ENCODE data around the gene VTA1. TPM values are rescaled to one million over a fixed set of nuclear protein-coding genes. Genes with fewer than 3 reads are reported as not detected.

VTA1 gene
- total and polyA plus RNA-seq, 2 of the 8 experiments (the other 6 are each of a cell fraction or from before 2014, with no cell fraction given) = 63.6 to 67.0 TPM

DNA sequence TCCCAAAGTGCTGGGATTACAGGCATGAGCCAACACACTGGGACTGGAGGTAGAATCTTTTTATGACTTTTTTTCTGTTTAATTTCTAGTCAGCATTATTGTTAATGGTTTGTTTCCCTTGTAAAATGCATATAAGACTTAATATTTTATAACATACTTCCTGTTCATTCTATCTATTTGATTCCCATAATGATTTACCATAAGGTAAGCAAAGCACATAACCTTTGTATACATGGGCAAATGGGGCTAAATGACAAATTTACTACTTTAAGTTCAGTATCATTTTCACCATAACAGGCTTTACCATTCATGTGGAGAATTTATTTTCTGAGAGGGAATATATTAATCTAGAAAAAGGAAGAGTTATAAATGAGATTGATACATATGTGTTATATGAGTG lies 24.3 kb downstream of the VTA1 start (continued):
- TF ChIP-seq, protein P1, sequence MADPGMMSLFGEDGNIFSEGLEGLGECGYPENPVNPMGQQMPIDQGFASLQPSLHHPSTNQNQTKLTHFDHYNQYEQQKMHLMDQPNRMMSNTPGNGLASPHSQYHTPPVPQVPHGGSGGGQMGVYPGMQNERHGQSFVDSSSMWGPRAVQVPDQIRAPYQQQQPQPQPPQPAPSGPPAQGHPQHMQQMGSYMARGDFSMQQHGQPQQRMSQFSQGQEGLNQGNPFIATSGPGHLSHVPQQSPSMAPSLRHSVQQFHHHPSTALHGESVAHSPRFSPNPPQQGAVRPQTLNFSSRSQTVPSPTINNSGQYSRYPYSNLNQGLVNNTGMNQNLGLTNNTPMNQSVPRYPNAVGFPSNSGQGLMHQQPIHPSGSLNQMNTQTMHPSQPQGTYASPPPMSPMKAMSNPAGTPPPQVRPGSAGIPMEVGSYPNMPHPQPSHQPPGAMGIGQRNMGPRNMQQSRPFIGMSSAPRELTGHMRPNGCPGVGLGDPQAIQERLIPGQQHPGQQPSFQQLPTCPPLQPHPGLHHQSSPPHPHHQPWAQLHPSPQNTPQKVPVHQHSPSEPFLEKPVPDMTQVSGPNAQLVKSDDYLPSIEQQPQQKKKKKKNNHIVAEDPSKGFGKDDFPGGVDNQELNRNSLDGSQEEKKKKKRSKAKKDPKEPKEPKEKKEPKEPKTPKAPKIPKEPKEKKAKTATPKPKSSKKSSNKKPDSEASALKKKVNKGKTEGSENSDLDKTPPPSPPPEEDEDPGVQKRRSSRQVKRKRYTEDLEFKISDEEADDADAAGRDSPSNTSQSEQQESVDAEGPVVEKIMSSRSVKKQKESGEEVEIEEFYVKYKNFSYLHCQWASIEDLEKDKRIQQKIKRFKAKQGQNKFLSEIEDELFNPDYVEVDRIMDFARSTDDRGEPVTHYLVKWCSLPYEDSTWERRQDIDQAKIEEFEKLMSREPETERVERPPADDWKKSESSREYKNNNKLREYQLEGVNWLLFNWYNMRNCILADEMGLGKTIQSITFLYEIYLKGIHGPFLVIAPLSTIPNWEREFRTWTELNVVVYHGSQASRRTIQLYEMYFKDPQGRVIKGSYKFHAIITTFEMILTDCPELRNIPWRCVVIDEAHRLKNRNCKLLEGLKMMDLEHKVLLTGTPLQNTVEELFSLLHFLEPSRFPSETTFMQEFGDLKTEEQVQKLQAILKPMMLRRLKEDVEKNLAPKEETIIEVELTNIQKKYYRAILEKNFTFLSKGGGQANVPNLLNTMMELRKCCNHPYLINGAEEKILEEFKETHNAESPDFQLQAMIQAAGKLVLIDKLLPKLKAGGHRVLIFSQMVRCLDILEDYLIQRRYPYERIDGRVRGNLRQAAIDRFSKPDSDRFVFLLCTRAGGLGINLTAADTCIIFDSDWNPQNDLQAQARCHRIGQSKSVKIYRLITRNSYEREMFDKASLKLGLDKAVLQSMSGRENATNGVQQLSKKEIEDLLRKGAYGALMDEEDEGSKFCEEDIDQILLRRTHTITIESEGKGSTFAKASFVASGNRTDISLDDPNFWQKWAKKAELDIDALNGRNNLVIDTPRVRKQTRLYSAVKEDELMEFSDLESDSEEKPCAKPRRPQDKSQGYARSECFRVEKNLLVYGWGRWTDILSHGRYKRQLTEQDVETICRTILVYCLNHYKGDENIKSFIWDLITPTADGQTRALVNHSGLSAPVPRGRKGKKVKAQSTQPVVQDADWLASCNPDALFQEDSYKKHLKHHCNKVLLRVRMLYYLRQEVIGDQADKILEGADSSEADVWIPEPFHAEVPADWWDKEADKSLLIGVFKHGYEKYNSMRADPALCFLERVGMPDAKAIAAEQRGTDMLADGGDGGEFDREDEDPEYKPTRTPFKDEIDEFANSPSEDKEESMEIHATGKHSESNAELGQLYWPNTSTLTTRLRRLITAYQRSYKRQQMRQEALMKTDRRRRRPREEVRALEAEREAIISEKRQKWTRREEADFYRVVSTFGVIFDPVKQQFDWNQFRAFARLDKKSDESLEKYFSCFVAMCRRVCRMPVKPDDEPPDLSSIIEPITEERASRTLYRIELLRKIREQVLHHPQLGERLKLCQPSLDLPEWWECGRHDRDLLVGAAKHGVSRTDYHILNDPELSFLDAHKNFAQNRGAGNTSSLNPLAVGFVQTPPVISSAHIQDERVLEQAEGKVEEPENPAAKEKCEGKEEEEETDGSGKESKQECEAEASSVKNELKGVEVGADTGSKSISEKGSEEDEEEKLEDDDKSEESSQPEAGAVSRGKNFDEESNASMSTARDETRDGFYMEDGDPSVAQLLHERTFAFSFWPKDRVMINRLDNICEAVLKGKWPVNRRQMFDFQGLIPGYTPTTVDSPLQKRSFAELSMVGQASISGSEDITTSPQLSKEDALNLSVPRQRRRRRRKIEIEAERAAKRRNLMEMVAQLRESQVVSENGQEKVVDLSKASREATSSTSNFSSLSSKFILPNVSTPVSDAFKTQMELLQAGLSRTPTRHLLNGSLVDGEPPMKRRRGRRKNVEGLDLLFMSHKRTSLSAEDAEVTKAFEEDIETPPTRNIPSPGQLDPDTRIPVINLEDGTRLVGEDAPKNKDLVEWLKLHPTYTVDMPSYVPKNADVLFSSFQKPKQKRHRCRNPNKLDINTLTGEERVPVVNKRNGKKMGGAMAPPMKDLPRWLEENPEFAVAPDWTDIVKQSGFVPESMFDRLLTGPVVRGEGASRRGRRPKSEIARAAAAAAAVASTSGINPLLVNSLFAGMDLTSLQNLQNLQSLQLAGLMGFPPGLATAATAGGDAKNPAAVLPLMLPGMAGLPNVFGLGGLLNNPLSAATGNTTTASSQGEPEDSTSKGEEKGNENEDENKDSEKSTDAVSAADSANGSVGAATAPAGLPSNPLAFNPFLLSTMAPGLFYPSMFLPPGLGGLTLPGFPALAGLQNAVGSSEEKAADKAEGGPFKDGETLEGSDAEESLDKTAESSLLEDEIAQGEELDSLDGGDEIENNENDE (IDR thresholded peaks at IDR 0.05; ENCODE audit: insufficient replicate concordance, low read length) = no peak
- TF ChIP-seq GTF2F1 (IDR thresholded peaks at IDR 0.05; ENCODE audit: borderline replicate concordance, low read depth, low read length) (no peak), RFX5 (IDR thresholded peaks at IDR 0.05; ENCODE audit: borderline replicate concordance, low read depth, low read length) (no peak), SP2 (IDR thresholded peaks at IDR 0.05; ENCODE audit: low read length) (no peak), FOSL1 (IDR thresholded peaks at IDR 0.05; ENCODE audit: insufficient read depth, low read depth, low read length) (no peak), ASH2L (IDR thresholded peaks at IDR 0.05; ENCODE audit: low read length) (no peak), PHF8 (conservative IDR thresholded peaks at IDR 0.05; ENCODE audit: low read depth, low read length) (no peak), CHD1 (IDR thresholded peaks at IDR 0.05; ENCODE audit: low read depth, low read length) (no peak), BRCA1 (IDR thresholded peaks at IDR 0.05; ENCODE audit: low read depth, low read length) (no peak), RNF2 (IDR thresholded peaks at IDR 0.05; ENCODE audit: borderline replicate concordance, low read depth, low read length, missing control alignments, poor library complexity, severe bottlenecking) (no peak)
- TF ChIP-seq, protein P2, sequence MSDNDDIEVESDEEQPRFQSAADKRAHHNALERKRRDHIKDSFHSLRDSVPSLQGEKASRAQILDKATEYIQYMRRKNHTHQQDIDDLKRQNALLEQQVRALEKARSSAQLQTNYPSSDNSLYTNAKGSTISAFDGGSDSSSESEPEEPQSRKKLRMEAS (IDR thresholded peaks at IDR 0.05) = no peak

All from H1 (cell line).